ENCODE results near the gene UBE2I. TPM values are rescaled to one million over a fixed set of nuclear protein-coding genes. Genes with fewer than 3 reads are reported as not detected.

The UBE2I gene
- total and polyA plus RNA-seq, 2 donors (not counting 1 experiment from before 2014, with no cell fraction given): 152 to 265 TPM

- CTCF ChIA-PET: interaction anchor here (0.6 to 1.1 kb wide), 2 partner anchors 9 to 102 kb away, joined by 3 read pairs; no protein-coding TSS in a partner anchor
- H3K9me3 ChIP-seq (ENCODE audit: control extremely low read depth in 1 of 3, control insufficient read depth in 2 of 3, insufficient read depth in 1 of 3, low read length in 2 of 3): no peaks in the 10 kb centered on the region
- H4K20me1 ChIP-seq (ENCODE audit: control insufficient read depth, insufficient read depth, low read length, poor library complexity, severe bottlenecking): peaks cover 33% of the 10 kb centered on the region
- no peaks in the 10 kb centered on the region for H3K4me1 ChIP-seq (ENCODE audit: control insufficient read depth in 2 of 2, insufficient read depth in 2 of 2, low read length in 2 of 2)
- Mint-ChIP-seq H3K27ac (no peak overlapping the region), H3K4me1 (no peaks in the 10 kb centered on the region), H3K4me3 (no peak overlapping the region), H3K27me3 (no peaks in the 10 kb centered on the region), H3K9me3 (ENCODE audit: insufficient read depth) (no peaks in the 10 kb centered on the region)
- WGBS (ENCODE audit: insufficient coverage): 96% methylated on average over 30 of the region's 33 CpGs
- TF ChIP-seq EZH2 (IDR thresholded peaks at IDR 0.05; ENCODE audit: borderline replicate concordance, insufficient read depth, low read depth, low read length, poor library complexity, severe bottlenecking): no peak
- TF ChIP-seq CTCF (IDR thresholded peaks at IDR 0.05): no peak
- ATAC-seq (ENCODE audit: low read depth): no peak
- peaks cover 6% of the 10 kb centered on the region for H3K79me2 ChIP-seq (ENCODE audit: control insufficient read depth, insufficient read depth, low read length)
- no peak overlapping the region for H2AFZ ChIP-seq (ENCODE audit: insufficient read depth, low read depth, low read length, poor library complexity, severe bottlenecking)
- intact Hi-C loops (cut with micrococcal nuclease): no loop called here
- peaks cover 0 to 33% of the 10 kb centered on the region in 2 experiments for H3K36me3 ChIP-seq (replicated peaks in 1 of 2; ENCODE audit: control extremely low read depth in 1 of 2, control insufficient read depth in 1 of 2, extremely low read depth in 1 of 2, insufficient read depth in 2 of 2, low read length in 1 of 2)
- H3K4me3 ChIP-seq (ENCODE audit: control extremely low read depth in 1 of 5, extremely low read depth in 1 of 5, insufficient read depth in 1 of 5, low read depth in 2 of 5, low read length in 4 of 5): no peak overlapping the region
- POLR2A ChIA-PET: interaction anchor here (0.7 kb wide), 1 partner anchor 24 kb away, joined by 3 read pairs; no protein-coding TSS in a partner anchor
- H3K4me2 ChIP-seq (replicated peaks; ENCODE audit: low read depth, low read length, poor library complexity, severe bottlenecking): no peak overlapping the region
- H3K27ac ChIP-seq (ENCODE audit: low read length in 2 of 2): no peak overlapping the region
- no peaks in the 10 kb centered on the region for H3K27me3 ChIP-seq (replicated peaks in 1 of 4; ENCODE audit: control extremely low read depth in 1 of 4, control insufficient read depth in 3 of 4, insufficient read depth in 4 of 4, low read length in 3 of 4)
- no peak overlapping the region for H3K9ac ChIP-seq (ENCODE audit: low read length)
- DNase-seq: no peak
Observed at GRCh38 chr16:1371054-1371978, 61.9 kb downstream of the UBE2I start.

All from B cell (primary cell).